Adipose tissue (tissue), 3 donors: ENCODE data around the gene ATG9B. TPM values are rescaled to one million over a fixed set of nuclear protein-coding genes. Genes with fewer than 3 reads are reported as not detected.
"Not testable (repeated sequence)": the region's sequence is repeated elsewhere in the genome, so short reads cannot be mapped to it uniquely, and the experiment has no call there.

Source experiments
- H3K27ac ChIP-seq: one replicate; pipeline ENCODE4 v1.5.1; 2013; ENCODE audit warnings: low read depth, low read length
- WGBS, 3 donors: extraction: QIAGEN DNeasy Blood & Tissue Kit; methylation state at CpG; one replicate each; pipeline ENCODE4 v1.1.7; 2013; 5-methylcytosine and 5-hydroxymethylcytosine counted together
- polyA plus RNA-seq, 3 donors: library from polyadenylated mRNA; stranded (reverse); fragments of 200-250 nt; gene quantifications; one replicate each; pipeline ENCODE4 v1.2.3, GENCODE V29; 2013
- donor health status: healthy with polysubstance abuse.
- donor health status: Bipolar disorder and iron deficiency.
- donor health status: healthy.

ATG9B gene
- polyA plus RNA-seq, 3 donors, result 0.11 to 2.1 (median 0.37) TPM

DNA sequence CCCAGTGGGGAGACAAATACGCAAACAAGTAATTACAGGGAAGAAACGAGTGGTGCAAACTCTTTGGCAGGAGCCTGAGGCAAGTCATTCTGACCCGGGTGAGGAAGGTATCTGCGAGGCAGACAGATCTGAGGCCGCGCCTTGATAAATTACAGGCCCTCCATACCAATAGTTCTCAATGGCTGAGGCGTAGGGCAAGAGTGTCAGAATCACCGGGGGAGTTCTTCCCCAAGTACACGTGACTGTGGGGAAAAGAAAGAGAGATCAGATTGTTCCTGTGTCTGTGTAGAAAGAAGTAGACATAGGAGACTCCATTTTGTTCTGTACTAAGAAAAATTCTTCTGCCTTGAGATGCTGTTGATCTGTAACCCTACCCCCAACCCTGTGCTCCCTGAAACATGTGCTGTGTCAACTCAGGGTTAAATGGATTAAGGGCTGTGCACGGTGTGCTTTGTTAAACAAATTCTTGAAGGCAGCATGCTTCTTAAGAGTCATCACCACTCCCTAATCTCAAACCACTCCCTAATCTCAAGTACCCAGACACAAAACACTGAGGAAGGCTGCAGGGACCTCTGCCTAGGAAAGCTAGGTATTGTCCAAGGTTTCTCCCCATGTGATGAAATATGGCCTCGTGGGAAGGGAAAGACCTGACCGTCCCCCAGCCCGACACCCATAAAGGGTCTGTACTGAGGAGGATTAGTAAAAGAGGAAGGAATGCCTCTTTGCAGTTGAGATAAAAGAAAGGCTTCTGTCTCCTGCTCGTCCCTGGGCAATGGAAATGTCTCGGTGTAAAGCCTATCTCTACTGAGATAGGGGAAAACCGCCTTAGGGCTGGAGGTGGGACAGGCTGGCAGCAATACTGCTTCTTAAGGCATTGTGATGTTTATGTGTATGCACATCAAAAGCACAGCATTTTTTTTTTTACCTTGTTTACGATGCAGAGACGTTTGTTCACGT is 2.8 kb upstream of the ATG9B start:
- H3K27ac ChIP-seq, result not testable (repeated sequence)
- 43 to 49% (median 44%) methylated on average over 19 of the region's 19 CpGs for WGBS, 3 donors

DNA sequence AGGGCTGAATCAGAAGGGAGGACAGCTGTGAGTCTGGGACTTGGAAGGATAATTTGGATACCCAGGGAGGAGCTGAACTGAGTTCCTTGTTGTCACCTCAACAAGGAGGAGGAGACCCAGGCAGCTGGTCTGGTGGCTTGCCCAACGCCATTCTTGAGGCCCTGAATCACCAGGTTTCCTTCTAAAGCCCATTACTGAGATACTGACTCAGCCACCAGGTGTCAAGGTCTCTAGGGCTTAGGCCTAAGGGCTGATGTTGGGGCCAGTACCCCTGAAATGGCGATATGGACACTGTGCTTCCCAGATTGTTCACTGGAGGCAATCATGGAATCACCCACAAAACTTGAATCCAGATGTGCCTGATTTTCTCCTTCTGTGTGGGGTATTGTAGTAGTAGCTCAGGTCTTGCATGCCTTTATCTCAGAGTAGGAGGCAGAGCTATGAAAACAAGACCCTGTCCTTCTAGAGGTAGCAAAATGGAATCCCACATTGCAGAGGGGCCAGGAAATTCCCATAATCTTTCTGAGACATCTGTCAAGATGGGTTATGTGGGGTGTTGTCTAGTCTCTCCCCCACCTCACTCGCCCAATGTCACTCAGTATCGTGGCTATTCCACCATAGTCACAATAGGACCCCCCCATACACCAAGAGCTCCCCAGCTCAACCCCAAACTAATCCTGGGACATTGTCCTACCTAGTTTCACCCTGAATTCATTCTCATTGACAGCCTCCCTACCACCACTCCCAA is 1.8 kb upstream of the ATG9B start:
- no peak overlapping the region for H3K27ac ChIP-seq
- WGBS, 3 donors, result 86 to 89% (median 88%) methylated on average over 4 of the region's 4 CpGs

DNA sequence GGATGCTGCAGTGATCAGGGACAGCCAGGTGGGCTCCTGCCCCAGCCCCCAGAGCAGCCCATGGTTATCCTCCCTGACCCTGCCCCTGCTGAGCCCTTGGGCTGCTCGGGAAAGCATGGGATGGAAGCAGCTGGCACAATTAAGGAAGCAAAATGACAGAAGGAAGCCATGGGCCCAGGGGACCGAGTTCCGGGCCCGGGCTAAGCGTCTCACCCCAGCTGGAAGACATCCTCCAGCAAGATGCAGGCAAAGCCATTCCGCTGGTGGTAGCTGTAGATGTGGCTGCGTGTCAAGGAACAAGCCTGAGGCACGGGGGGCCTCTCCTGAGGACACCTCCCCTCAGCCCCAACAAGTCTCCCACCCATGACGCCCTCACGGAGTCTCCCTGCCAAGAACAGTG is 1.1 kb downstream of the ATG9B start:
- 70 to 80% (median 74%) methylated on average over 10 of the region's 10 CpGs for WGBS, 3 donors
- no peak overlapping the region for H3K27ac ChIP-seq

- 43 to 61% (median 60%) methylated on average over 7 of the region's 7 CpGs for WGBS, 3 donors
- no peak overlapping the region for H3K27ac ChIP-seq
Measured at GRCh38 chr7:151020231-151020630, 4.1 kb downstream of the ATG9B start.

DNA sequence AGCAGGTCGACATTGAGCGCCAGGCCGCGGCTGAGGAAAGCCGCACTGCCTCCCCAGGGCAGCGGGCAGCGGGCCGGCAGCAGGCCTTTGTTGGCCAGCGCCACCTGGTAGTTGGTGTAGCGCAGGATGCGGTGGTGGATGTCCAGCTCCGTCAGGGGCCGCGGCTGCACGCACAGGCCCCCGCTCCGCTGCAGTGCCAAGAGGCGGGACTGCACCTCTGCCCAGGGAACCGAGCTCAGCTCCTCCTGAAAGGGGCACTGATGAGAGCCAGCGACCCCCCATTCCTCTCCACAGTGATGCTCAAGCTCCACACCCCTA is 5.2 kb downstream of the ATG9B start:
- no peak overlapping the region for H3K27ac ChIP-seq
- 17 to 32% (median 21%) methylated on average over 12 to 20 of the region's 20 CpGs for WGBS, 3 donors

DNA sequence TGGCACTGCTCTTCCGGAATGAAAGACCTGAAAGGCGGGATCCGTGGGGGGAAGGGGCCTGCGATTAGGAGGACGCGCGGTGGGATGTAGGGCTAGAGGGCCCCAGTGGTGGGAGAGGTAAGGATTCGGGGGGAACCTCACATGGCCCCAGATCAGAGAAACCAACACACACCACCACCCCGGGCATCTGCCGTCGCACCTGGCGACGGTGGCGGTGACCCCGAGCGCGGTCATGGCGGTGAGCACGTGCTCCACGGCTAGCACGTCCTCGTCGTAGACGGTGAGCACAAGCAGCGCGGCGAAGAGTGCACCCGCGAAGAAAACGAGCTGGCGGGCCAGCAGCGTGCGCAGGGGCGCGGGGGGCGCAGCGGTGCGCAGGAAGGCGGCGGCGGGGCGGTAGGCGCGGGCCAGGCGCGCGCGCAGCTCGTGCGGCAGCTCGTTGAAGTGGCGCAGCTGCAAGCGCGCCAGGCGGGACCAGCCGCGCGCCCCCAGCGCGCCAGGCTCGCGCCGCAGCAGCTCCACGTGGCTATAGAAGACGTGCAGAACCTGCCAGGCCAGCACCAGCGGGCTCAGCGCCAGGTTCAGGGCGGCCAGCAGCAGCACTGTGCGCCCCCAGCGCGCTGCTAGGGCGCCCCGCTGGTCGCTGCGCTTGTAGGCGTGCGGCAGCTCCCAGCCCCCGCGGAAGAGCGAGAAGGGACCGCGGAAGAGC is 5.7 kb downstream of the ATG9B start:
- no peak overlapping the region for H3K27ac ChIP-seq
- 1 to 4% (median 1%) methylated on average over 63 to 82 of the region's 82 CpGs for WGBS, 3 donors

- H3K27ac ChIP-seq, result no peak overlapping the region
- 2% methylated on average over 34 of the region's 34 CpGs for WGBS, 3 donors
Measured at GRCh38 chr7:151017953-151018420, 6.3 kb downstream of the ATG9B start.

DNA sequence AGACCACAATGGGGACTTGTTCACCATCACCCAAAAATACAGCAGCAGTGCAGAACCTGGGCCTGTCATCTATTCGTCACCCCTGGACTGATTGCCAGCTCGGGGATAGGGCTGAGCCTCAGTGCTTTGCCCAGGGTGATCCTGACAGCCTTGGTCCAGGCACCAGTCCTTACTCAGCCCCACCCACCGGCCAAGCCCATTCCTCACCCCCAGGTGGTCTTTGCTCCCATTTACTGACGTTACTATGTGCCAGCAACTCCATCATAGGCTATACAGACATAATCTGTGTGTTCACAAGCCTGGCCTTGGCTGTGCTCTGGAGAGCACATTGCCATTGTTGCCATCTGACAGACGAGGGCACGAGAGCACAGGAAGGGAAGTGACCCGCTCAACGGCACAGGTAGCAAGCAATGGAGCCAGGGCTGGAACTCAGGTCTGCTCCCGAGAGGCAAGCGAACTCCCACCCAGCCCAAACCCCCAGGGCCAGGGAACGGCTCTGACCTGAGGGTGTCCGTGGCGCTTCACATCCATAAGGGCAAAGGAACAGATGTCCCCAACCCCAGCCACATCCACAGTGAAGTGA is 6.8 kb downstream of the ATG9B start:
- 39 to 42% (median 41%) methylated on average over 13 of the region's 13 CpGs for WGBS, 3 donors
- H3K27ac ChIP-seq, result no peak overlapping the region

DNA sequence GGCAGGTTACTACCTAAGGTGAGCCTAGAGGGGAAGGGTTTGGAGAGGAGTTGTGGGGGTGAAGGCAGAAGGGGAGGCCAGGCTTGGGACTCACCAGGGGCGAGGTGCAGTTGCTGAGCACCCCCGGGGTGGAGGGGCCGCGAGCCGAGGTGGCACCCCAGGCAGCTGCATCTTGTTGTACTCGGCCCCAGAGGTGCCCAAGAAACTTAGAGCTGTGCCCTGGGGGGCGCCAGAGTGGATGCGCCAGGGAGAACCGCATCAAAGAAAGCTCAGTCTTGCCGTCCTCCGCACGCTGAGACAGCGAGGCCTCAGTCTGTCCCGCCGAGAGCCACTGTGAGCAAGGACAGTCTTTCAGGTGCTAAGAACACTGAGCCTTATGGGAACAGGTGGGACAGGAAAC is 7.4 kb downstream of the ATG9B start:
- 78 to 87% (median 81%) methylated on average over 15 of the region's 15 CpGs for WGBS, 3 donors

DNA sequence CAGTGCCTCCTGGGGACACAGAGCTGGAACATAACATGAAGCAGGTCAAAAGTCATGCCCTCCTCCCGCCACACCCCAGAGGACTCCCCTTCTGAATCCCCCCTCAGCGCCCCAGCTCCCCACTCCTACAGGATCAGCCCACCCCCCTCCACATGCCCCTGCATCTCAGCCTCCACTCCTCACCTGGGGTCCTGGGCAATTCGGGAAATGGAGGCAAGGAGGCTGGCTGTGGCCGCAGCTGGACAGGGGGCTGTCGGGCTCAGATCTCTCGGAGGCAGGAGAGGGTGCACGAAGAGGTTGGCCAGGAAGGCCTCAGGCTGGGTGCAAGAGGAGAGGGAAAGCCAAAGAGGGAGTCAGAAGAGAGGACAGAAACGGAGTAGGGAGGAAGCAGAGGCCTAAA is 7.8 kb downstream of the ATG9B start:
- 77 to 89% (median 85%) methylated on average over 8 of the region's 8 CpGs for WGBS, 3 donors
- H3K27ac ChIP-seq, result no peak overlapping the region

More for the DNA sequence above, 7.4 kb downstream of the ATG9B start:
- no peak overlapping the region for H3K27ac ChIP-seq

DNA sequence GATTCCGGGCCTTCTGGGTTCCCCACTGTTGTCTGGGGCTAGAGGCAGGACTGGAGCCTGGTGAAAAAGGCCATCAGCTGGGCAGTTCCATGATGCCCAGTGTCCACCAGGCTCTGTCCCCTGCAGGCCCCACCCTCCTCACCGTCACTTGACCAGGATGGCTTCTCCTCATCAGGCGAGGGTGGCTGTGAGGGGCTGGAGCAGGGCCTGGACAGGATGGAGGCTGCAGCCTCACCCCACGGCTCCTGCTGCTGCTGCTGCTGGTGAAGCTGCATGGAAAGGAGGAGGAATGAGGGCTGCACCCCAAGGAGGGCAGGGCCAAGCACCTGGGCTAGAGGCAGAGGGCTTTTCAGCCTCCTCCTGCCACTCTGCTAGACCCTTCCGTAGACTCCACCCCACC is 8.3 kb downstream of the ATG9B start:
- H3K27ac ChIP-seq, result no peak overlapping the region
- 75 to 92% (median 78%) methylated on average over 5 of the region's 5 CpGs for WGBS, 3 donors

GRCh38 chr7:151014950-151015349 is 9.3 kb downstream of the ATG9B start:
- WGBS, 3 donors, result 73 to 81% (median 75%) methylated on average over 8 of the region's 8 CpGs

GRCh38 chr7:151013733-151014497 is 10.4 kb downstream of the ATG9B start:
- H3K27ac ChIP-seq, result no peak overlapping the region

More at GRCh38 chr7:151014950-151015349, 9.3 kb downstream of the ATG9B start:
- no peak overlapping the region for H3K27ac ChIP-seq

GRCh38 chr7:151013356-151013732 is 10.9 kb downstream of the ATG9B start:
- H3K27ac ChIP-seq, result no peak overlapping the region
- whole genome bisulfite sequencing, 3 donors, result 21 to 30% (median 30%) methylated on average over 15 to 26 of the region's 26 CpGs

More at GRCh38 chr7:151013733-151014497, 10.4 kb downstream of the ATG9B start:
- 20 to 43% (median 33%) methylated on average over 55 of the region's 55 CpGs for WGBS, 3 donors

- WGBS, 3 donors, result 23 to 51% (median 45%) methylated on average over 23 of the region's 23 CpGs
- H3K27ac ChIP-seq, result no peak overlapping the region
Measured at GRCh38 chr7:151012911-151013347, 11.4 kb downstream of the ATG9B start.

- WGBS, 3 donors, result 61 to 69% (median 63%) methylated on average over 6 of the region's 6 CpGs
- no peak overlapping the region for H3K27ac ChIP-seq
Measured at GRCh38 chr7:151012031-151012692, 12.1 kb downstream of the ATG9B start.

- H3K27ac ChIP-seq, result not testable (repeated sequence)
- 81 to 92% (median 88%) methylated on average over 12 of the region's 12 CpGs for WGBS, 3 donors
Measured at GRCh38 chr7:151011616-151012015, 12.7 kb downstream of the ATG9B start.
